Activated CD8-positive, alpha-beta memory T cell treated with anti-CD3 and anti-CD28 coated beads for 4 hours (primary cell): ENCODE data around the gene CIB4.

Experiments used
- DNase-seq, 2 donors: peaks; one replicate each; pipeline ENCODE4 v3.0.0-alpha.2; 2020; ENCODE audit warnings: low read depth in 2 of 2

Gene CIB4

GRCh38 chr2:26607698-26608097, 33.5 kb downstream of the CIB4 start:
- no peak for DNase-seq

GRCh38 chr2:26606847-26607190, 34.3 kb downstream of the CIB4 start:
- no peak for DNase-seq

GRCh38 chr2:26605999-26606846, 34.9 kb downstream of the CIB4 start:
- DNase-seq: no peak

GRCh38 chr2:26605195-26605998, 35.8 kb downstream of the CIB4 start:
- DNase-seq: no peak

DNA sequence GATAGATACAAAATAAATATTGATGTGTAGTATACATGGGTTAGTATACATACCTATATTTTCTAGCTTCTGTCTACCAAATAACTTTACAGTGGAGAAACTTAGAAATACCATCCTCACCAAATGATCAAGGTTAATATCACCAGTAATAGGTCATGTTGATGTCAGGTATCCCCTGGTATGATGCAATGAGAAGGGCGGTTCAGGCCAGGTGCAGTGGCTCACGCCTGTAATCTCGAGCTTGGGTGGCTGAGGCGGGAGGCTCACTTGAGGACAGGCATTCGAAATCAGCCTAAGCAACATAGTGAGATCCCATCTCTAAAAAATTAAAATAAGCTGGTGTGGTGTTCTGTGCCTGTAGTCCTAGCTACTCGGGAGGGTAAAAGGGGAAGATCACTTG, 38.6 kb downstream of the CIB4 start:
- DNase-seq: no peak

GRCh38 chr2:26599387-26599786, 41.8 kb downstream of the CIB4 start:
- DNase-seq: no peak

GRCh38 chr2:26598996-26599373, 42.2 kb downstream of the CIB4 start:
- no peak for DNase-seq

DNA sequence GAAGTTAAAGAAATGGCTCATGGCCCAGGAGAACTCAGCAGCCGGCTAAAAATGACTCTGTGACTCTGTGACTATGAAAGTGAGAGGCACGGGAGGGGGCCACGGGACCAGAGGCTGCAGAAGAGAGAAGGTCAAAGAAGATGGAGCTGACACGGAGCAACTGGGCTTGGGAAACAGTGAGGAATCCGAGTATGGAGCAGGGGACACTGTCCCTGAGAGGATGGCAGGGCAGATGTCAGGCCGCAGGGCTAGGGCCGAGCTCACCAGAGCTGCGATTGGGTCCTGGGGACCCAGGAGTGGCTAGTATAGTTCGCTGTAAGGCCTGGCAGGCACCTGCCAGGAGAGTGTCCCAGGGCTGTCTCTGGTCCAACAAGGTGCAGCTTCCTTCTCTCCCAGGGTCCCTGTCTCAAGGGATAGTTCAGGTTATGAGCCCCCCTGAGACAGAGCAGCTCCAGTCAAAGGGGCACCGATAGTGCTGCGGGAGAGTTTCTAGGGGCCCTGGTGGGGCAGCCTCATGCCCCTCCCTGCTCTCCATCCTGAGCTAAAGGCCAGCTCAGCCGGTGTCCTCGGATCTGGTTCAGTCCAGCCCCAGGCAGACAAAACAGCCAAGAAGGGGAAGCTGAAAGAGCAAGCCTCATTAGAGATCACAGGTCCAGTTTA, 42.7 kb downstream of the CIB4 start:
- DNase-seq: no peak

DNA sequence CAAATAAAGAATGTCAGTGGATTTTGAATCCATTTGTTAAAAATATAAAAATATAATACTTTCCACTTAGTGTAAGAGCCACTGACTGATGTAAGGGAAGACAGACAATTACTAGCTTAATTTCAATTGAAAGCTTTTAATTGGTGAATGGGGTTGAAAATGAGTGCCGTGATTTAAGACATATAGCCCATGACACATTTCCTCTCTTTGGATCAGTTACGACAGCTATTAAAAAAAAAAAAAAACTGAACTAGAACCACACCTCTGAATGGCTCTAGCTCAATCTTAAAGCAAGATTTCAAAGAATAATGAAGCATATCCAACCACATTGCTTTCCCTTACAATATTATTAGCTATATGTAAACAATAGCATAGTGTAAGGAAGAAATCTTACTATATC, 44.0 kb downstream of the CIB4 start:
- no peak for DNase-seq

DNA sequence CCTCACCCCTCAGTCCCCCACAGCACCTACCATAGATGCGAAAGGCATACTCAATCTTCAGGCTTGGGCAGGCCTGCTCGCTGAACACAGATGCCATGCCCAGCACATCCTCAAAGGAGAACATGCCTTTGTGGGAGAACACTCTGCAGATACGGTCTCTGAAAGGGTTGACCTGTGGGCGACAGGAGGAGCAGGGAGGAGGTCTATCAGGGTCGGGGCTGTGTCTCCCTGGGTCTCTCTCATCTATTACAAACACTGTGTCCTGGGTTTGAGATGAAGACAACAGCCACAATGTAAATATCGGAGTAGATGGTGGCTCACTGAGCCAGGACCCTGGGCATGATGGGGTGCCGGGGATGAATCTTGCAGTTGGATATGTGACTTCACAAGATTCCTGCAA, 46.0 kb downstream of the CIB4 start:
- no peak for DNase-seq

DNA sequence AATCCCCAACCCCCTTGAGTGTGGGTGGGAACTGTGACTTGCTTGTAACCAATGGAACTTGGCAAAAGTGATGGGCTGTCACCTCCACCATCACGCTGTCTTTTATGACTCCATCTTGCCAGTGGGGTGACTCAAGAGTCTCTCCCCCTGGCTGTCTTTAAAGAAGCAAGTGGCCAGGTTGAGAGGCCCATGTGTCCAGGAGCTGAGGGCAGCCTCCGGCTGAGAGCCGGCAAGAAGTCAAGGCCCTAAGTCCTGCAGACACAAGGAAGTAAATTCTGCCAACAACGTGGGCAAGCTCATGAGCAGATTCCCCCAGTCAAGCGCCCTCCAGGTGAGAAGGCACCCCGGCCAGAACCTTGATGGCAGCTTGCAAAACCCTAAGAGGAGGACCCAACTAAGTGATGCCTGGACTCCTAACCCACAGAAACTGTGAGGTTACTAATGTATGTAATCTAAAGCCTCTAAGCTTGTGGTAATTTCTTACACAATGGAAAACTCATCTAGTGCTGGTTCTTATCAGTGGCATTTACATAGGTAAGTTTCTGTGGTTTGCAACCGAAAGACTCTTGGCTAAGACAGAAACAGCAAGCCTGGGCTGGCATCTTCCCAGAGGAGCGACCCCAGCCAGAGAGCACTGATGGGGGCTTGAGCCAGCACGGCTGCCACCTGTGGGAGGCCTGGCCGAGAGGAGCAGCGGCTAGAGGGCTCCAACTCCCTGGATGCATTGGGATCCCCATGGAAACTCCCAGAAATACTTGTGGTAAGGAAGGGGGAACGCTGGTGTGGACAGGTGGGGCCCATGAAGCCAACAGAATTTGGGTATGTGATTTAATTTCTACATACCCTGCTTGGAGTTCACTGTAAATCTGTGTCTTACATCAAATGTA, 49.3 kb downstream of the CIB4 start:
- no peak for DNase-seq

DNA sequence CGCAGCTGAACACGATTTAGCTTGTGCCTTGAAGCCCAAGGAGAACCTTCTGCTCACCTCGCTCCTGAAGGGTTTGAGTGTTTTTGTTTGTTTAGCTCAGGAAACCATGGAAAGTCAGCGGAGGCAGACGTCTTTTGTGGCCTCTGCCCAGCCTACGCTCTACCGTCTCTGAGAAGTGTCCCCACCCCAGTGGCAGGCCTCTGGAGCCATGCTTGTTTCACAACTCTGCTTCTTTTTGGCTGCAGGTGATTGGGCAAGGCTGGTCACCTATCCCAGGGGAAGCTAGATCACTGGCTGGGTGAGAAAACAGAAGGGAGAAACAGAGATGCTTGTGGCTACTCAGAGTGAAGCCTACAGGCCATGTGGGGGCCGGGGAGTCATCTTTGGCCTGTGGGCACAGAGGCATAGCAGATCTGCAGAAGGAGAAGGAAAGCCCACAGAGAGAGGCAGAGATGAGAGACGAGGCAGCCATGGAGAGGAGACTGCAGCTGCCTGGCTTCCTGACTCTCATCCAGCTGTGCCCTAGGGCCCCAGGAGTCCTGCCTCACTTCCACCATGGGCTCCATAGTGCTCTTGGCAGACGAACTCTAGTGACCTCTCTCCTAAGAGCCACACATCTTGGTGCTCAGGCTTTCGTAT, 50.1 kb downstream of the CIB4 start:
- DNase-seq: no peak

DNA sequence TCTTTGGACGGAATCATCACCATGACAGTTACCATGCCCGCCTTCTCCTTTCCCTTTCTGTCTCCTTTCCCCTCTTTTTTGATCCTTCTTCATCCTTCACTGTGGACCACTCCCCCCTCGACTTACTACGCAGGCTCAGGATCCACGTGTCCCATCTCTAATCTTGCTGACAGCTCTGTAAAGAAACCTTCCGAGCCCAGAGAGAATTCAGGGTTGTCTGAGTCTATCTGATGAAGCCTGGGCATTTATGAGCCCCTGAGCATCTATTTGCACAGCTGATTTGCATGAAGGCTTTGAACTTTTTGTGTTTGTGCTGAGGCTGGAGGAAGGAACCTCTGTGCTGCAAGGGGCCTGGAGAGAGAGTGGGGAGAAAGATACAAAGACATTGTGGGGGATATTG, 50.7 kb downstream of the CIB4 start:
- DNase-seq: no peak

- DNase-seq: no peak
Measured at GRCh38 chr2:26588576-26588975, 52.6 kb downstream of the CIB4 start.

DNA sequence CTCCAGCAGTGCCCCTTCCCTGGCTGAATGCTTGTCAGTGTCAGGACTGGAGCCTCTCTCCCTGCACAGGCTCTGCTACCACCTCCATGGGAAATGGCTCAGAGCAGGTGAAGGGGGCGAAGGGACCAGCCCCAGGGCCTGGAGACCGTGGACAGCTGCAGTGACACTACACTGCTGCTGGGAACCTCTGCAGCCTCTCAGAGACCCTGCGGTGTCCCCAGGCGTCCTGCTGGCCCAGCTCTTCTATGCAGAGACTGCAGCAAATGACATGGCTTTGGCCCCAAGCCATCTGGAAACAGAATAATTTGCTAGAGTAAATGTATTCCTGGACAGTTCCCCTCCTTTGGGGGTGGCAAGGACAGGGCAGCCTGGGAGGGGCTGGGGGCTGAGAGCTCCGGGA, 53.2 kb downstream of the CIB4 start:
- no peak for DNase-seq

GRCh38 chr2:26585966-26586365, 55.2 kb downstream of the CIB4 start:
- no peak for DNase-seq

- DNase-seq: no peak
Measured at GRCh38 chr2:26585100-26585499, 56.1 kb downstream of the CIB4 start.

DNA sequence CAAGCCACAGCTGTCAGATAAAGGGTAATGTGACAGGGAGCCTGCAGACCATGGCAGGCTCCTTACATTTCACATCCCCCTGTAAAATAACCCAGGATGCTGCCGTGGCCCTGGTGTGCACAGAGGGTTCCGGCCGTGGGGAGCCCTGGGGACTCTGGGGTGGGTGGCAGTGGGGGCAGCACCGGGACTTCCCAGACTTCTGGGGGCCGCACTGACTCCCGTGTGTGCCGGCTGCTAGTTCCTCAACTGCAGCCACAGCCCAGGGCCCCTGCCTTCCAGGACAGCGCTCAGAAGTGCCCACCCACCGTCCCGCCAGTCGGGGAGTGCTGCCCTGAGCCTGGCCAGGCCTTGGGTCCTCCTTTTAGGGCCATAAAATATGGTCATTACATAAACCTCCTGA, 56.5 kb downstream of the CIB4 start:
- no peak for DNase-seq

GRCh38 chr2:26584191-26584590, 57.0 kb downstream of the CIB4 start:
- DNase-seq: no peak

GRCh38 chr2:26583381-26583911, 57.7 kb downstream of the CIB4 start:
- no peak for DNase-seq

DNA sequence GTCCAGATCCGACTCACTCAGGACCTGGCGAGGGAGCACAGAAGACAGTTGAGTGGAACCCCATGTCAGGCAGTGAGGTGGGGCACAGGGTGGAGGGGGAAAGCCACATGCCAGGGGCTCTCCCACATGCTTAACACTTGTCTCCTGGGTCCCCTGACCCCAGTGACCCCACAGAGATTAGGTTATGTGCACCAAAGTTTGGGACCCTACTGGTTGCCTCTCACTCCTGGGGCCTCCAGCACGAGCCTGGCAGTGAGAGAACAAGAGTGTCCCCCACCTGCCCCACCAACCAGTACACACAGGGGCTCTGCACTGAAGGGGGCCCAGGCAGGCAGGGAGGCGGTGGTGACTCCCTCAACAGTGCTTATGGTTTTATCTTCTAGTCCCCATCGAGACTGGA, 58.3 kb downstream of the CIB4 start:
- no peak for DNase-seq
